ENCODE measurements around the gene CUX1. TPM values are rescaled to one million over a fixed set of nuclear protein-coding genes. Genes with fewer than 3 reads are reported as not detected.

CUX1 gene
- total and polyA plus RNA-seq, 2 donors (not counting 1 experiment from before 2014, with no cell fraction given): 10.8 to 86.5 TPM

GRCh38 chr7:101906291-101907240 is 89.1 kb downstream of the CUX1 start:
- peaks cover 30% of the 10 kb centered on the region for H3K4me1 Mint-ChIP-seq
- CTCF ChIA-PET: no interaction called here
- whole genome bisulfite sequencing (ENCODE audit: insufficient coverage): 98% methylated on average over 14 of the region's 18 CpGs

More at GRCh38 chr7:101906291-101907240, 89.1 kb downstream of the CUX1 start:
- H2AFZ ChIP-seq (ENCODE audit: insufficient read depth, low read depth, low read length, poor library complexity, severe bottlenecking): no peak overlapping the region
- TF ChIP-seq, protein P1, sequence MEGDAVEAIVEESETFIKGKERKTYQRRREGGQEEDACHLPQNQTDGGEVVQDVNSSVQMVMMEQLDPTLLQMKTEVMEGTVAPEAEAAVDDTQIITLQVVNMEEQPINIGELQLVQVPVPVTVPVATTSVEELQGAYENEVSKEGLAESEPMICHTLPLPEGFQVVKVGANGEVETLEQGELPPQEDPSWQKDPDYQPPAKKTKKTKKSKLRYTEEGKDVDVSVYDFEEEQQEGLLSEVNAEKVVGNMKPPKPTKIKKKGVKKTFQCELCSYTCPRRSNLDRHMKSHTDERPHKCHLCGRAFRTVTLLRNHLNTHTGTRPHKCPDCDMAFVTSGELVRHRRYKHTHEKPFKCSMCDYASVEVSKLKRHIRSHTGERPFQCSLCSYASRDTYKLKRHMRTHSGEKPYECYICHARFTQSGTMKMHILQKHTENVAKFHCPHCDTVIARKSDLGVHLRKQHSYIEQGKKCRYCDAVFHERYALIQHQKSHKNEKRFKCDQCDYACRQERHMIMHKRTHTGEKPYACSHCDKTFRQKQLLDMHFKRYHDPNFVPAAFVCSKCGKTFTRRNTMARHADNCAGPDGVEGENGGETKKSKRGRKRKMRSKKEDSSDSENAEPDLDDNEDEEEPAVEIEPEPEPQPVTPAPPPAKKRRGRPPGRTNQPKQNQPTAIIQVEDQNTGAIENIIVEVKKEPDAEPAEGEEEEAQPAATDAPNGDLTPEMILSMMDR (IDR thresholded peaks at IDR 0.05): no peak
- no peak for TF ChIP-seq EZH2 (IDR thresholded peaks at IDR 0.05; ENCODE audit: borderline replicate concordance, insufficient read depth, low read depth, low read length, poor library complexity, severe bottlenecking)
- no peaks in the 10 kb centered on the region for H3K36me3 ChIP-seq (replicated peaks in 1 of 2; ENCODE audit: control extremely low read depth in 1 of 2, control insufficient read depth in 1 of 2, extremely low read depth in 1 of 2, insufficient read depth in 2 of 2, low read length in 1 of 2)
- Mint-ChIP-seq H3K27me3 (no peaks in the 10 kb centered on the region), H3K4me3 (no peak overlapping the region), H3K9me3 (ENCODE audit: insufficient read depth) (no peaks in the 10 kb centered on the region), H3K27ac (no peak overlapping the region)
- POLR2A ChIA-PET: no interaction called here
- peaks cover 82% of the 10 kb centered on the region for H3K79me2 ChIP-seq (ENCODE audit: control insufficient read depth, insufficient read depth, low read length)
- H3K4me3 ChIP-seq (ENCODE audit: control extremely low read depth in 1 of 5, extremely low read depth in 1 of 5, insufficient read depth in 1 of 5, low read depth in 2 of 5, low read length in 4 of 5): no peak overlapping the region
- no peak overlapping the region for H3K9ac ChIP-seq (ENCODE audit: low read length)
- no peaks in the 10 kb centered on the region for H3K27me3 ChIP-seq (replicated peaks in 1 of 4; ENCODE audit: control extremely low read depth in 1 of 4, control insufficient read depth in 3 of 4, insufficient read depth in 4 of 4, low read length in 3 of 4)
- no peak overlapping the region for H3K4me2 ChIP-seq (replicated peaks; ENCODE audit: low read depth, low read length, poor library complexity, severe bottlenecking)
- no peak overlapping the region for H3K27ac ChIP-seq (ENCODE audit: low read length in 2 of 2)
- ATAC-seq (ENCODE audit: low read depth) (no peak), DNase-seq (no peak)
- no peaks in the 10 kb centered on the region for H3K9me3 ChIP-seq (ENCODE audit: control extremely low read depth in 1 of 3, control insufficient read depth in 2 of 3, insufficient read depth in 1 of 3, low read length in 2 of 3)
- H3K4me1 ChIP-seq (ENCODE audit: control insufficient read depth in 2 of 2, insufficient read depth in 2 of 2, low read length in 2 of 2): peaks cover 9 to 11% of the 10 kb centered on the region in 2 donors
- intact Hi-C loops (cut with micrococcal nuclease): no loop called here
- H4K20me1 ChIP-seq (ENCODE audit: control insufficient read depth, insufficient read depth, low read length, poor library complexity, severe bottlenecking): peaks cover 39% of the 10 kb centered on the region
